K562 (cell line): ENCODE data around the gene YOD1. TPM values are rescaled to one million over a fixed set of nuclear protein-coding genes. Genes with fewer than 3 reads are reported as not detected.

ENCODE experiments used
- ARID1B ChIP-seq: fragments of 450-650 bp; IDR thresholded peaks from 2 replicates; pipeline ENCODE4 v1.6.1; 2016; ENCODE audit warnings: antibody characterized with exemption, mild to moderate bottlenecking, inconsistent platforms
- CBFA2T3 ChIP-seq: fragments of 450-650 bp; IDR thresholded peaks from 2 replicates; pipeline ENCODE4 v1.6.1; 2017
- CC2D1A ChIP-seq: fragments of 450-650 bp; IDR thresholded peaks from 2 replicates; pipeline ENCODE4 v1.6.1; 2017; ENCODE audit warnings: mild to moderate bottlenecking
- CCNT2 ChIP-seq: IDR thresholded peaks from 2 replicates; pipeline ENCODE4 v1.6.1; 2011; ENCODE audit warnings: borderline replicate concordance, low read depth, mild to moderate bottlenecking, moderate library complexity, mixed read lengths, low read length; ENCODE audit not compliant: insufficient read length; ENCODE audit errors: extremely low read depth
- KLF16 ChIP-seq: IDR thresholded peaks from 2 replicates; pipeline ENCODE4 v1.6.1; 2016; ENCODE audit warnings: antibody characterized with exemption
- MAFF ChIP-seq: IDR thresholded peaks from 2 replicates; pipeline ENCODE4 v1.6.1; 2012; ENCODE audit warnings: low read length, improper control_type of control experiment
- MTA3 ChIP-seq: fragments of 450-650 bp; formaldehyde crosslinking; IDR thresholded peaks from 2 replicates; pipeline ENCODE4 v1.6.1; 2017; ENCODE audit warnings: mild to moderate bottlenecking, borderline replicate concordance
- NR4A1 ChIP-seq, 2 experiments: fragments of 250-450 bp in 1 of 2; fragments of 450-650 bp in 1 of 2; sonication (Bioruptor Pico) in 1 of 2; IDR thresholded peaks; 2 replicates each; pipeline versions ENCODE4 v1.4.0 to v1.6.1; 2016 to 2020; ENCODE audit warnings: mild to moderate bottlenecking in 2 of 2, missing compliant biosample characterization in 1 of 2, missing genetic modification characterization in 1 of 2, moderate library complexity in 1 of 2
- ZEB2 ChIP-seq: fragments of 450-650 bp; IDR thresholded peaks from 2 replicates; pipeline ENCODE4 v1.6.1; 2016
- ZFX ChIP-seq: sonication (generic); formaldehyde crosslinking; IDR thresholded peaks from 2 replicates; pipeline ENCODE4 v1.8.0; 2022; ENCODE audit warnings: mild to moderate bottlenecking, missing genetic modification reagents, moderate library complexity
- ZNF143 ChIP-seq: sonication (generic); formaldehyde crosslinking; IDR thresholded peaks from 2 replicates; pipeline ENCODE4 v1.9.0; 2022; ENCODE audit warnings: mild to moderate bottlenecking, missing genetic modification reagents
- ZNF77 ChIP-seq: fragments of 250-450 bp; sonication (Bioruptor Pico); IDR thresholded peaks from 2 replicates; pipeline ENCODE4 v1.5.0; 2020
- polyA plus RNA-seq, 8 experiments: library from polyadenylated mRNA; depleted of rRNA in 4 of 8; stranded (reverse) in 5 of 8; unstranded in 3 of 8; fragments of >200 nt; fragmentation: Nextera tagmentation in 2 of 8; fragmentation: Illumina TruSeq in 1 of 8; extraction: Ambion mirVana in 2 of 8; extraction: Trizol in 1 of 8; gene quantifications; 2 replicates each; pipeline versions ENCODE4 v1.2.1 to v1.2.3, GENCODE V29; 2011 to 2014; ENCODE audit warnings: inconsistent platforms in 1 of 8, missing spikeins in 1 of 8
- total RNA-seq, 7 experiments: library from RNA; depleted of rRNA in 6 of 7; stranded (reverse); fragments of >200 nt in 6 of 7; fragmentation: Illumina TruSeq in 2 of 7; extraction: Trizol in 2 of 7; gene quantifications; 2 replicates each; pipeline versions ENCODE4 v1.2.1 to v1.2.3, GENCODE V29; 2011 to 2021; ENCODE audit warnings: low replicate concordance in 1 of 7
- TF ChIP-seq, protein P1 (sequence below): fragments of 450-650 bp; IDR thresholded peaks from 2 replicates; pipeline ENCODE4 v1.6.1; 2014; ENCODE audit warnings: low read depth, mild to moderate bottlenecking, moderate library complexity, borderline replicate concordance
- TF ChIP-seq, protein P2 (sequence below): sonication (generic); formaldehyde crosslinking; IDR thresholded peaks from 2 replicates; pipeline ENCODE4 v1.8.0; 2023; ENCODE audit warnings: mild to moderate bottlenecking, missing genetic modification reagents
- TF ChIP-seq, protein P3 (sequence below), 2 experiments: IDR thresholded peaks in 1 of 2; conservative IDR thresholded peaks in 1 of 2; 2 replicates each; pipeline ENCODE4 v1.6.1; 2016; ENCODE audit warnings: low read depth in 2 of 2, mild to moderate bottlenecking in 1 of 2, missing compliant biosample characterization in 1 of 2, missing genetic modification characterization in 1 of 2, moderate library complexity in 1 of 2
- TF ChIP-seq, protein P4 (sequence below), 2 experiments: fragments of 450-650 bp; conservative IDR thresholded peaks; 2 replicates each; pipeline ENCODE4 v1.6.1; 2017; ENCODE audit warnings: mild to moderate bottlenecking in 2 of 2, moderate library complexity in 2 of 2

YOD1 gene
- total and polyA plus RNA-seq, 9 of the 15 experiments (the other 6 are each of a cell fraction or from before 2014, with no cell fraction given): 18.2 to 78.1 (median 46.9) TPM

DNA sequence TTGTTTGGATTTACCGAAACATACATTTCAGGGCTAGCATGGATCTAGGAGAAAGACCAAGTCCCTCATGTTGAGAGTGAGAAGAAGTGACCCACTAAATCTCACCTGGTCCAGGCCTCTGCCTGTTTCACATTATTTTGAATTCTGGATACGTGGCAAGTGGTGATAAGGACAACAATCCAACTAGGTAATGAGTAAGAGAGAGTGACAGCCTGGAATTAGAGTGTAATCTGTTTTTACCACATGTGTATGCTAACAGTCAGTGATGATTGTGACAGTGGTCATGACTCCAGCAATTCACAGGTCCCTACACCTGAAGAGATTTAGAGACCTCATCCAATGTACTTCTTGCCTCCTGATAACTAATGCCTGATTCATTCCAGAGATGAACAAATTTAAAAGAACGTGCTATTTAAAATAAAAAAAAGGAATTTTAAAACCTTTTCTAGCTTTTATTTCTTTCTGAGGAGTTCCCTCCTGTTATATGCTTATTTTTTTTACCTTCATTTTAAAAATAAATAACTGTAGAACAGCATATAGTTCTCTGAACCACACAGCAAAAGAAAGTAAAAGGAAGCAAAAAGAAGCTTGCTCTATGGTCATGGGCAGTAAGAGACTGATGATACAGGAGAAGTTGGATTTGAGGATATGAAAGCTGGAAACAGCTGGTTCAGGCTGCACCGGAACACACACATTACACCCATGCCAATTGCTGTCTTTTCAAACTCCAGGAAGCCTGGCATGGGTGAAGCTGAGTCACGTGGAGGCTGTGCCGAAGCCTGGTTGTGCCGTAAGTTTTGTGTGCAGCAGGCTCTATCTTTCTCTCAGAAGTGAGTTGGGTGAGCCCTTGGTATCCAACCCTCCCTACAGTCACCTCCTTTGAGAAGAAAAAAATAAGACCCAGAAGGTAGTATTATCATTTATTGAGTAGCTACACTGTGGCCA lies 33.1 kb downstream of the YOD1 start (continued):
- peak; percentile 89 for TF ChIP-seq KLF16
- peak; percentile 99 for TF ChIP-seq ARID1B
- TF ChIP-seq CC2D1A: peak; percentile 89; the same call in 1 of the 2 replicates
- no peak for TF ChIP-seq ZNF143 (CRISPR knock-in tag)
- peak; percentile 52; the same call in 1 of the 2 replicates for TF ChIP-seq MTA3
- peak; percentile 92 for TF ChIP-seq CCNT2
- TF ChIP-seq, protein P1, sequence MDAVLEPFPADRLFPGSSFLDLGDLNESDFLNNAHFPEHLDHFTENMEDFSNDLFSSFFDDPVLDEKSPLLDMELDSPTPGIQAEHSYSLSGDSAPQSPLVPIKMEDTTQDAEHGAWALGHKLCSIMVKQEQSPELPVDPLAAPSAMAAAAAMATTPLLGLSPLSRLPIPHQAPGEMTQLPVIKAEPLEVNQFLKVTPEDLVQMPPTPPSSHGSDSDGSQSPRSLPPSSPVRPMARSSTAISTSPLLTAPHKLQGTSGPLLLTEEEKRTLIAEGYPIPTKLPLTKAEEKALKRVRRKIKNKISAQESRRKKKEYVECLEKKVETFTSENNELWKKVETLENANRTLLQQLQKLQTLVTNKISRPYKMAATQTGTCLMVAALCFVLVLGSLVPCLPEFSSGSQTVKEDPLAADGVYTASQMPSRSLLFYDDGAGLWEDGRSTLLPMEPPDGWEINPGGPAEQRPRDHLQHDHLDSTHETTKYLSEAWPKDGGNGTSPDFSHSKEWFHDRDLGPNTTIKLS: peak; percentile 97
- TF ChIP-seq ZEB2: peak; percentile 98
- TF ChIP-seq NR4A1 (CRISPR knock-in tag; IDR thresholded peaks at IDR 0.05): no peak
- 0 out of 2 replicates have a peak, but pooled peaks have one; percentile 34 for TF ChIP-seq NR4A1 (tag; IDR thresholded peaks at IDR 0.05)
- TF ChIP-seq, protein P2, sequence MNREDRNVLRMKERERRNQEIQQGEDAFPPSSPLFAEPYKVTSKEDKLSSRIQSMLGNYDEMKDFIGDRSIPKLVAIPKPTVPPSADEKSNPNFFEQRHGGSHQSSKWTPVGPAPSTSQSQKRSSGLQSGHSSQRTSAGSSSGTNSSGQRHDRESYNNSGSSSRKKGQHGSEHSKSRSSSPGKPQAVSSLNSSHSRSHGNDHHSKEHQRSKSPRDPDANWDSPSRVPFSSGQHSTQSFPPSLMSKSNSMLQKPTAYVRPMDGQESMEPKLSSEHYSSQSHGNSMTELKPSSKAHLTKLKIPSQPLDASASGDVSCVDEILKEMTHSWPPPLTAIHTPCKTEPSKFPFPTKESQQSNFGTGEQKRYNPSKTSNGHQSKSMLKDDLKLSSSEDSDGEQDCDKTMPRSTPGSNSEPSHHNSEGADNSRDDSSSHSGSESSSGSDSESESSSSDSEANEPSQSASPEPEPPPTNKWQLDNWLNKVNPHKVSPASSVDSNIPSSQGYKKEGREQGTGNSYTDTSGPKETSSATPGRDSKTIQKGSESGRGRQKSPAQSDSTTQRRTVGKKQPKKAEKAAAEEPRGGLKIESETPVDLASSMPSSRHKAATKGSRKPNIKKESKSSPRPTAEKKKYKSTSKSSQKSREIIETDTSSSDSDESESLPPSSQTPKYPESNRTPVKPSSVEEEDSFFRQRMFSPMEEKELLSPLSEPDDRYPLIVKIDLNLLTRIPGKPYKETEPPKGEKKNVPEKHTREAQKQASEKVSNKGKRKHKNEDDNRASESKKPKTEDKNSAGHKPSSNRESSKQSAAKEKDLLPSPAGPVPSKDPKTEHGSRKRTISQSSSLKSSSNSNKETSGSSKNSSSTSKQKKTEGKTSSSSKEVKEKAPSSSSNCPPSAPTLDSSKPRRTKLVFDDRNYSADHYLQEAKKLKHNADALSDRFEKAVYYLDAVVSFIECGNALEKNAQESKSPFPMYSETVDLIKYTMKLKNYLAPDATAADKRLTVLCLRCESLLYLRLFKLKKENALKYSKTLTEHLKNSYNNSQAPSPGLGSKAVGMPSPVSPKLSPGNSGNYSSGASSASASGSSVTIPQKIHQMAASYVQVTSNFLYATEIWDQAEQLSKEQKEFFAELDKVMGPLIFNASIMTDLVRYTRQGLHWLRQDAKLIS (CRISPR knock-in tag): peak; percentile 58; the same call in 1 of the 2 replicates
- peak; percentile 83 for TF ChIP-seq ZFX (CRISPR knock-in tag)
- TF ChIP-seq, protein P3, sequence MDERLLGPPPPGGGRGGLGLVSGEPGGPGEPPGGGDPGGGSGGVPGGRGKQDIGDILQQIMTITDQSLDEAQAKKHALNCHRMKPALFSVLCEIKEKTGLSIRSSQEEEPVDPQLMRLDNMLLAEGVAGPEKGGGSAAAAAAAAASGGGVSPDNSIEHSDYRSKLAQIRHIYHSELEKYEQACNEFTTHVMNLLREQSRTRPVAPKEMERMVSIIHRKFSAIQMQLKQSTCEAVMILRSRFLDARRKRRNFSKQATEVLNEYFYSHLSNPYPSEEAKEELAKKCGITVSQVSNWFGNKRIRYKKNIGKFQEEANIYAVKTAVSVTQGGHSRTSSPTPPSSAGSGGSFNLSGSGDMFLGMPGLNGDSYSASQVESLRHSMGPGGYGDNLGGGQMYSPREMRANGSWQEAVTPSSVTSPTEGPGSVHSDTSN (CRISPR knock-in tag; IDR thresholded peaks at IDR 0.05; ENCODE audit: low read depth): no peak; the same call in 1 of the 2 replicates
- TF ChIP-seq, protein P3 (tag; conservative IDR thresholded peaks at IDR 0.05; ENCODE audit: low read depth): peak; percentile 72
- no peak for TF ChIP-seq ZNF77 (CRISPR knock-in tag)
- TF ChIP-seq MAFF: peak; percentile 55; the same call in 1 of the 2 replicates
- TF ChIP-seq, protein P4, sequence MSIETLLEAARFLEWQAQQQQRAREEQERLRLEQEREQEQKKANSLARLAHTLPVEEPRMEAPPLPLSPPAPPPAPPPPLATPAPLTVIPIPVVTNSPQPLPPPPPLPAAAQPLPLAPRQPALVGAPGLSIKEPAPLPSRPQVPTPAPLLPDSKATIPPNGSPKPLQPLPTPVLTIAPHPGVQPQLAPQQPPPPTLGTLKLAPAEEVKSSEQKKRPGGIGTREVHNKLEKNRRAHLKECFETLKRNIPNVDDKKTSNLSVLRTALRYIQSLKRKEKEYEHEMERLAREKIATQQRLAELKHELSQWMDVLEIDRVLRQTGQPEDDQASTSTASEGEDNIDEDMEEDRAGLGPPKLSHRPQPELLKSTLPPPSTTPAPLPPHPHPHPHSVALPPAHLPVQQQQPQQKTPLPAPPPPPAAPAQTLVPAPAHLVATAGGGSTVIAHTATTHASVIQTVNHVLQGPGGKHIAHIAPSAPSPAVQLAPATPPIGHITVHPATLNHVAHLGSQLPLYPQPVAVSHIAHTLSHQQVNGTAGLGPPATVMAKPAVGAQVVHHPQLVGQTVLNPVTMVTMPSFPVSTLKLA (conservative IDR thresholded peaks at IDR 0.05): peak in 1 of 2 experiments; percentile 67; a peak in 2 of 4 replicates
- TF ChIP-seq CBFA2T3: peak; percentile 99
